Measurements from ENCODE around the gene FTMT. TPM values are rescaled to one million over a fixed set of nuclear protein-coding genes. Genes with fewer than 3 reads are reported as not detected.
"Not testable (repeated sequence)": the region's sequence is repeated elsewhere in the genome, so short reads cannot be mapped to it uniquely, and the experiment has no call there.

The FTMT gene
- not detected in 2 replicates for polyA plus RNA-seq (2011; rRNA removed)
- polyA minus RNA-seq (2011; rRNA and poly(A)+ RNA removed) = not detected in 2 replicates

- TF ChIP-seq CTCF (IDR thresholded peaks at IDR 0.05; ENCODE audit: insufficient read depth, low read depth, low read length) = no peak
- ChIA-PET POLR2A (no interaction called here), CTCF (no interaction called here)
- DNase-seq (ENCODE audit: low read depth) = no peak
- Histone ChIP-seq H3K27me3 (ENCODE audit: control insufficient read depth, insufficient read depth, low read length) (no peaks in the 10 kb centered on the region), H3K36me3 (ENCODE audit: control insufficient read depth, insufficient read depth, low read length) (no peaks in the 10 kb centered on the region), H3K4me3 (ENCODE audit: low read depth, low read length) (no peak within 1 kb of the TSS)
These were observed at the start of gene FTMT for GRCh38 chr5:121851643-121852574. Gene FTMT (plus strand): TSS chr5:121851882. CDS start chr5:121851964, 82 bp downstream.

- CTCF ChIA-PET; H3K4me3 ChIP-seq (ENCODE audit: low read depth, low read length); POLR2A ChIA-PET; H3K27me3 ChIP-seq (ENCODE audit: control insufficient read depth, insufficient read depth, low read length); H3K36me3 ChIP-seq (ENCODE audit: control insufficient read depth, insufficient read depth, low read length); DNase-seq (ENCODE audit: low read depth): not testable (repeated sequence)
These were observed 46.4 kb upstream of the FTMT start for GRCh38 chr5:121805251-121805650.

- Histone ChIP-seq H3K4me3 (ENCODE audit: low read depth, low read length) (no peak overlapping the region), H3K36me3 (ENCODE audit: control insufficient read depth, insufficient read depth, low read length) (no peaks in the 10 kb centered on the region), H3K27me3 (ENCODE audit: control insufficient read depth, insufficient read depth, low read length) (no peaks in the 10 kb centered on the region)
- no peak for DNase-seq (ENCODE audit: low read depth)
- CTCF ChIA-PET = no interaction called here
- no peak for TF ChIP-seq CTCF (IDR thresholded peaks at IDR 0.05; ENCODE audit: insufficient read depth, low read depth, low read length)
- POLR2A ChIA-PET = no interaction called here
These were observed 45.8 kb upstream of the FTMT start for GRCh38 chr5:121805911-121806310.

- no peak overlapping the region for H3K4me3 ChIP-seq (ENCODE audit: low read depth, low read length)
- TF ChIP-seq CTCF (IDR thresholded peaks at IDR 0.05; ENCODE audit: insufficient read depth, low read depth, low read length) = no peak
- no peaks in the 10 kb centered on the region for H3K27me3 ChIP-seq (ENCODE audit: control insufficient read depth, insufficient read depth, low read length)
- ChIA-PET POLR2A (interaction anchor here (0.6 kb wide), 1 partner anchor 14 kb away, joined by 3 read pairs; no protein-coding TSS in a partner anchor), CTCF (no interaction called here)
- no peaks in the 10 kb centered on the region for H3K36me3 ChIP-seq (ENCODE audit: control insufficient read depth, insufficient read depth, low read length)
- DNase-seq (ENCODE audit: low read depth) = no peak
These were observed 35.5 kb upstream of the FTMT start for GRCh38 chr5:121816164-121816563.

GRCh38 chr5:121819682-121820261, 31.9 kb upstream of the FTMT start:
- POLR2A ChIA-PET = no interaction called here
- TF ChIP-seq CTCF (IDR thresholded peaks at IDR 0.05; ENCODE audit: insufficient read depth, low read depth, low read length) = no peak
- Histone ChIP-seq H3K27me3 (ENCODE audit: control insufficient read depth, insufficient read depth, low read length) (no peaks in the 10 kb centered on the region), H3K4me3 (ENCODE audit: low read depth, low read length) (no peak overlapping the region), H3K36me3 (ENCODE audit: control insufficient read depth, insufficient read depth, low read length) (no peaks in the 10 kb centered on the region)
- no peak for DNase-seq (ENCODE audit: low read depth)
- CTCF ChIA-PET = no interaction called here

Measured in BJ (cell line).